ENCODE measurements around the gene MTRF1L.
"Not testable (repeated sequence)": the region's sequence is repeated elsewhere in the genome, so short reads cannot be mapped to it uniquely, and the experiment has no call there.

The MTRF1L gene

DNA sequence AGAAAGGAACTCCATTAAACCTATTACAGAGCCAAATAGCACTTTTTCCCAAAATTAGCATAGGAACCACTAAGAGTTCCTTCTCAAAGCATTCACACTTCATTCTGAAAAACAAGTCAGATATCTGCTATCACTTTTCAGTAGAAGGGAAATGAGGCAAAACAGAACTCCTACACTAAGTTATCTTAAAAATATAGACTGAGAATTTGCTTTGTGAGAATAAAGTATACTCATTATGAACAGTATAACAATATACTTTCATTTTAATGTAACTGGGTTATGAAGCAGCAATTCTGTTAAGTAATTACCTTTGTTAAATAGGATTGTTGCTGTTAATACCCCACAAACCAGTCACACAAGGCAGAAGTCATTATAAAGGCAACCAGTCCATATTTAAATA, 8.7 kb downstream of the MTRF1L start:
- Histone ChIP-seq H3K36me3 (ENCODE audit: insufficient read depth, low read length) (peaks cover 91% of the 10 kb centered on the region), H3K27ac (ENCODE audit: low read depth, low read length, poor library complexity, severe bottlenecking) (no peak overlapping the region), H3K4me3 (ENCODE audit: low read depth, low read length, poor library complexity, severe bottlenecking) (no peak overlapping the region), H3K4me1 (ENCODE audit: insufficient read depth, low read length, severe bottlenecking) (peaks cover 8% of the 10 kb centered on the region), H2AFZ (ENCODE audit: low read length) (no peak overlapping the region), H3K27me3 (ENCODE audit: insufficient read depth, low read length) (no peaks in the 10 kb centered on the region), H3K4me2 (ENCODE audit: low read length) (no peak overlapping the region), H3K9ac (ENCODE audit: low read length) (no peak overlapping the region), H3K9me2 (ENCODE audit: low read depth, low read length) (no peaks in the 10 kb centered on the region), H3F3A (ENCODE audit: insufficient read depth, low read length) (no peaks in the 10 kb centered on the region), H4K20me1 (ENCODE audit: insufficient read depth, low read length) (no peaks in the 10 kb centered on the region), H3K9me3 (ENCODE audit: low read length) (0 out of 2 replicates have a peak, but pooled peaks cover 2% of the 10 kb centered on the region), H3K79me2 (ENCODE audit: insufficient read depth, low read length) (peaks cover 57% of the 10 kb centered on the region)
- TF ChIP-seq CTCF (IDR thresholded peaks at IDR 0.05; ENCODE audit: low read length), result no peak
- TF ChIP-seq EZH2 (IDR thresholded peaks at IDR 0.05; ENCODE audit: borderline replicate concordance, low read length), result no peak

DNA sequence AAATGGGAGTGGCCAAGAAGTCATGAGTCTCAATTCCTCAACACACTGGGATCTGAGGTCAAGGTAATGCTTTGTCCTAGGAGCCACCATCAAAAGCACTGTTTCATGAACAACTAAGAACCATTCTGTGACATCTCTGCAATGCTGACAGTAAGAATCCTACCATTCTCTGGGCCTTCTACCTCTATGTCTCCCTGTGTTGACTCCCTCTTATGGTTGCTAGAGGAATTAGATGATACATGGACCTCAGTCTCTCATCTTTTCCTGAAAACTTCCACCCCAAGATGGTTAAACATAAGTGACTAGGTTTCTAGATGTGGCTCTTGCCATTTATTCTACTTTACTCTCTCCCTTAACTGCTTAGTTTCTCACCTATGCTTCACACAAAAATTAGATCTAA, 9.1 kb downstream of the MTRF1L start:
- Histone ChIP-seq H3K9me3 (ENCODE audit: low read length) (0 out of 2 replicates have a peak, but pooled peaks cover 2% of the 10 kb centered on the region), H3K36me3 (ENCODE audit: insufficient read depth, low read length) (peaks cover 87% of the 10 kb centered on the region), H4K20me1 (ENCODE audit: insufficient read depth, low read length) (no peaks in the 10 kb centered on the region), H3K4me2 (ENCODE audit: low read length) (no peak overlapping the region), H3K79me2 (ENCODE audit: insufficient read depth, low read length) (peaks cover 52% of the 10 kb centered on the region), H3K9me2 (ENCODE audit: low read depth, low read length) (no peaks in the 10 kb centered on the region), H3K4me1 (ENCODE audit: insufficient read depth, low read length, severe bottlenecking) (peaks cover 8% of the 10 kb centered on the region), H3K27me3 (ENCODE audit: insufficient read depth, low read length) (no peaks in the 10 kb centered on the region), H3K9ac (ENCODE audit: low read length) (no peak overlapping the region), H3K27ac (ENCODE audit: low read depth, low read length, poor library complexity, severe bottlenecking) (no peak overlapping the region), H3K4me3 (ENCODE audit: low read depth, low read length, poor library complexity, severe bottlenecking) (no peak overlapping the region), H3F3A (ENCODE audit: insufficient read depth, low read length) (no peaks in the 10 kb centered on the region), H2AFZ (ENCODE audit: low read length) (no peak overlapping the region)
- TF ChIP-seq EZH2 (IDR thresholded peaks at IDR 0.05; ENCODE audit: borderline replicate concordance, low read length) (no peak), CTCF (IDR thresholded peaks at IDR 0.05; ENCODE audit: low read length) (no peak)

GRCh38 chr6:152986978-152987377, 15.5 kb downstream of the MTRF1L start:
- no peaks in the 10 kb centered on the region for H4K20me1 ChIP-seq (ENCODE audit: insufficient read depth, low read length)
- H3K9me2 ChIP-seq (ENCODE audit: low read depth, low read length), result no peaks in the 10 kb centered on the region
- TF ChIP-seq EZH2 (IDR thresholded peaks at IDR 0.05; ENCODE audit: borderline replicate concordance, low read length) (no peak), CTCF (IDR thresholded peaks at IDR 0.05; ENCODE audit: low read length) (no peak)
- no peaks in the 10 kb centered on the region for H3K9me3 ChIP-seq (ENCODE audit: low read length)
- no peak overlapping the region for H3K27ac ChIP-seq (ENCODE audit: low read depth, low read length, poor library complexity, severe bottlenecking)
- peaks cover 59% of the 10 kb centered on the region for H3K36me3 ChIP-seq (ENCODE audit: insufficient read depth, low read length)
- H3K4me1 ChIP-seq (ENCODE audit: insufficient read depth, low read length, severe bottlenecking), result peaks cover 17% of the 10 kb centered on the region
- peaks cover 61% of the 10 kb centered on the region for H3K79me2 ChIP-seq (ENCODE audit: insufficient read depth, low read length)
- no peak overlapping the region for H3K4me2 ChIP-seq (ENCODE audit: low read length)
- H2AFZ ChIP-seq (ENCODE audit: low read length), result no peak overlapping the region
- no peak overlapping the region for H3K4me3 ChIP-seq (ENCODE audit: low read depth, low read length, poor library complexity, severe bottlenecking)
- H3K9ac ChIP-seq (ENCODE audit: low read length), result no peak overlapping the region
- no peaks in the 10 kb centered on the region for H3K27me3 ChIP-seq (ENCODE audit: insufficient read depth, low read length)
- H3F3A ChIP-seq (ENCODE audit: insufficient read depth, low read length), result no peaks in the 10 kb centered on the region

- H3K4me2 ChIP-seq (ENCODE audit: low read length), result peak overlapping the region; percentile 95
- peaks cover 27% of the 10 kb centered on the region for H3K4me1 ChIP-seq (ENCODE audit: insufficient read depth, low read length, severe bottlenecking)
- H3K36me3 ChIP-seq (ENCODE audit: insufficient read depth, low read length), result peaks cover 57% of the 10 kb centered on the region
- H3K4me3 ChIP-seq (ENCODE audit: low read depth, low read length, poor library complexity, severe bottlenecking), result peak overlapping the region; percentile 99
- H3K9me3 ChIP-seq (ENCODE audit: low read length); H4K20me1 ChIP-seq (ENCODE audit: insufficient read depth, low read length); H3K9me2 ChIP-seq (ENCODE audit: low read depth, low read length); H3F3A ChIP-seq (ENCODE audit: insufficient read depth, low read length); H3K27me3 ChIP-seq (ENCODE audit: insufficient read depth, low read length); H2AFZ ChIP-seq (ENCODE audit: low read length): not testable (repeated sequence)
- peaks cover 62% of the 10 kb centered on the region for H3K79me2 ChIP-seq (ENCODE audit: insufficient read depth, low read length)
- H3K9ac ChIP-seq (ENCODE audit: low read length), result peak overlapping the region; percentile 98
- peak overlapping the region; percentile 91 for H3K27ac ChIP-seq (ENCODE audit: low read depth, low read length, poor library complexity, severe bottlenecking)
Observed at GRCh38 chr6:152985300-152985699, 17.2 kb downstream of the MTRF1L start.

Data from OCI-LY1 (cell line).